ENCODE measurements around the gene NUDT2.

NUDT2 gene

GRCh38 chr9:34370970-34371880 lies 41.9 kb downstream of the NUDT2 start:
- DNase-seq: peak in 1 of 5 experiments; percentile 14

GRCh38 chr9:34371886-34372466 lies 42.6 kb downstream of the NUDT2 start:
- no peak for DNase-seq

GRCh38 chr9:34372467-34373011 lies 43.2 kb downstream of the NUDT2 start:
- DNase-seq: no peak

- no peak for DNase-seq
Measured at GRCh38 chr9:34373749-34374148, 44.4 kb downstream of the NUDT2 start.

GRCh38 chr9:34374339-34374738 lies 45.0 kb downstream of the NUDT2 start:
- DNase-seq: no peak

GRCh38 chr9:34374905-34375552 lies 45.7 kb downstream of the NUDT2 start:
- DNase-seq: no peak

GRCh38 chr9:34375901-34376595 lies 46.7 kb downstream of the NUDT2 start:
- peak in 3 of 5 experiments; percentile 38 to 67 (median 52) for DNase-seq

- peak; percentile 91 to 97 (median 96) for DNase-seq
Measured at GRCh38 chr9:34376596-34377403, 47.4 kb downstream of the NUDT2 start, which contains the start of gene MYORG. Gene MYORG, minus strand, starts transcription at chr9:34376898. Its CDS starts 3,955 bp downstream, at chr9:34372943.

- DNase-seq: no peak
Measured at GRCh38 chr9:34377404-34377746, 48.0 kb downstream of the NUDT2 start.

GRCh38 chr9:34378376-34379060 lies 49.1 kb downstream of the NUDT2 start:
- no peak for DNase-seq

- DNase-seq: peak; percentile 65 to 90 (median 80)
Measured at GRCh38 chr9:34379334-34380033, 50.1 kb downstream of the NUDT2 start.

- no peak for DNase-seq
Measured at GRCh38 chr9:34380034-34380510, 50.7 kb downstream of the NUDT2 start.

- DNase-seq: peak; percentile 62 to 85 (median 73)
Measured at GRCh38 chr9:34380511-34381315, 51.3 kb downstream of the NUDT2 start.

- DNase-seq: no peak
Measured at GRCh38 chr9:34381323-34381722, 52.0 kb downstream of the NUDT2 start.

- no peak for DNase-seq
Measured at GRCh38 chr9:34382054-34382453, 52.7 kb downstream of the NUDT2 start.

- no peak for DNase-seq
Measured at GRCh38 chr9:34382879-34383278, 53.5 kb downstream of the NUDT2 start.

- no peak for DNase-seq
Measured at GRCh38 chr9:34383904-34384303, 54.5 kb downstream of the NUDT2 start.

- DNase-seq: no peak
Measured at GRCh38 chr9:34384368-34385165, 55.2 kb downstream of the NUDT2 start.

All from T-helper 2 cell (primary cell).